GM21723 (cell line): ENCODE data around the gene TMUB1.

Experiments used
- ATAC-seq: cut with Tn5 transposase; IDR thresholded peaks from one replicate; pipeline ENCODE4 v1.9.1; 2021; ENCODE audit warnings: mild to moderate bottlenecking, moderate library complexity; ENCODE audit not compliant: unreplicated experiment

TMUB1 gene

DNA sequence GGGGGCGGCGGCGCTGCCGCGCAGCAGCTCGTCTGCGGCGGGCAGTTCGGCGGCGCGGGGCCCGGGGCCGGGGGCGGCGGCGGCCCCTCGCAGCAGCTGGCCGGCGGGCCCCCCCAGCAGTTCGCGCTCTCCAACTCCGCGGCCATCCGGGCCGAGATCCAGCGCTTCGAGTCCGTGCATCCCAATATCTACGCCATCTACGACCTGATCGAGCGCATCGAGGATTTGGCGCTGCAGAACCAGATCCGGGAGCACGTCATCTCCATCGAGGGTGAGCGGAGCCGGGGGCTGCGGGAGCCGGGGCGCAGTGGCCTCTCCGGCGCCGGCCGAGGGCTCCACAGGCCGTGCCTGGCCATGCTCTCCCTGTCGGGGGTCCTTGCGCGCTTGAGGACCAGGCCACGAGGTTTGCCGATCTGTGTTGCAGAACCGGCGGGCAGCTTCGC is 3.5 kb upstream of the TMUB1 start:
- no peak for ATAC-seq

DNA sequence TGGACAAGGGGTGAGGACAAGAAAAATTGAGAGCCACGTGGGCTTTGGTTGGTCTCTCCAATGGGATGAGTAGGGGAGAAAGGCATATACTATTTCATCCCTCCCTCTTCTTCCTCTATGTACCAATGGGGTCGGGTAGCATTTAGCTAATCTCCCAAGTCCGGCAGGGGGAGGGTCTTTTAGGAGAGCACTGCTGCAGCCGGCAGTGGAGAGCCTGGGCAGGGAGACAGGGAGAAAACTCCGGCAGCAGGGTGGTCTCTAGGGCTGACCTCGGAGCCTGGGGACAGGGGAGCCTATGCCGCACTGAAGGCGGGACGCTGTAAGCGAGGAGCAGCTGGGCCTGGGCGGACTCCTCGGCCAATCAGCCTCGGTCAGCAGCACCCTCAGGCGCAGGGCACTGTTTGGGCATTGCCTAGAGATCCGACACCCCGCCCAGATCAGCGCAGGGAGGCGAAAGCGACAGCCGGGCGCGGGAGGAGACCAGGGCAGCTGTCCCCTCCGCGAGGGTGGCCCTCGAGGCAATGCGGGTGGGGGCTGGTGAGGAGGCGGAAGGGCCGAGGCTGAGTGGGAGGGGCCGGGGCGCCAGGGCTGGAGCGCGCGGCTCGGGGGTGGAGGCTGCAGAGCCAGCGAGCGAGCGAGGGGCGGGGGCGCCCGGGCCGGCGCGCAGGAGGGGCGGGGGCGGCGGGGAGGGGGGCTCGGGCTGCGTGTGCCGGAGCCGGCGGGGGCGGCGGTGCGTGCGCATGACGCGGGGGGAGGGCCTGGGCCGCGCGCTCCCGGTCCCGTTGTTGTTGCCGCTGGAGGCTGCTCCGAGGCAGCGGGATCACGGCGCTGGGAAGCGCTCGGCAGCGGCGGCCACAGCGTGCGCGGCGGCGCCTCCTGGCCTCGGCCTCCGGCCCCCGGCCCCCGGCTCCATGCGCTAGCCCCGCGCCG is 2.7 kb upstream of the TMUB1 start, which contains the start of gene AGAP3:
Gene AGAP3, plus strand, starts transcription at position 785 of the 930 bp plus-strand sequence. CDS start 267 bp downstream, outside the sequence.
- ATAC-seq = peak; percentile 53

- ATAC-seq = no peak
Observed at GRCh38 chr7:151085329-151085690, 2.0 kb upstream of the TMUB1 start.

DNA sequence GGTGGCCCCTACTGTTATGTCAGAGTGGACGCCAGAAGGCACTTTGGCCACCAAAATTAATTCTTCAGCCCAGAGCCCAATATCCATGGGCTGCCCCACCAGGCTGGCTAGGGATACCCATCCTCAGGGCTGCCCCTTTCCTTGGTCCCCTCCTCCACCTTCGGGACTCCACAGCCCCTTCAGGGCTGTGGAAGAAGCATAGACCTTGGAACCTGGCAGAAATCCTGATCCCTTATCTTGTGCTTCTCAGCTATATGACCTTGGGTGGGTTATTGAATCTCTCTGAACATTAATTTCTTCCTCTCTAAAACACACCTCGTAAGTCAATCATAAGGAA is 499 bp upstream of the TMUB1 start:
- ATAC-seq = no peak

DNA sequence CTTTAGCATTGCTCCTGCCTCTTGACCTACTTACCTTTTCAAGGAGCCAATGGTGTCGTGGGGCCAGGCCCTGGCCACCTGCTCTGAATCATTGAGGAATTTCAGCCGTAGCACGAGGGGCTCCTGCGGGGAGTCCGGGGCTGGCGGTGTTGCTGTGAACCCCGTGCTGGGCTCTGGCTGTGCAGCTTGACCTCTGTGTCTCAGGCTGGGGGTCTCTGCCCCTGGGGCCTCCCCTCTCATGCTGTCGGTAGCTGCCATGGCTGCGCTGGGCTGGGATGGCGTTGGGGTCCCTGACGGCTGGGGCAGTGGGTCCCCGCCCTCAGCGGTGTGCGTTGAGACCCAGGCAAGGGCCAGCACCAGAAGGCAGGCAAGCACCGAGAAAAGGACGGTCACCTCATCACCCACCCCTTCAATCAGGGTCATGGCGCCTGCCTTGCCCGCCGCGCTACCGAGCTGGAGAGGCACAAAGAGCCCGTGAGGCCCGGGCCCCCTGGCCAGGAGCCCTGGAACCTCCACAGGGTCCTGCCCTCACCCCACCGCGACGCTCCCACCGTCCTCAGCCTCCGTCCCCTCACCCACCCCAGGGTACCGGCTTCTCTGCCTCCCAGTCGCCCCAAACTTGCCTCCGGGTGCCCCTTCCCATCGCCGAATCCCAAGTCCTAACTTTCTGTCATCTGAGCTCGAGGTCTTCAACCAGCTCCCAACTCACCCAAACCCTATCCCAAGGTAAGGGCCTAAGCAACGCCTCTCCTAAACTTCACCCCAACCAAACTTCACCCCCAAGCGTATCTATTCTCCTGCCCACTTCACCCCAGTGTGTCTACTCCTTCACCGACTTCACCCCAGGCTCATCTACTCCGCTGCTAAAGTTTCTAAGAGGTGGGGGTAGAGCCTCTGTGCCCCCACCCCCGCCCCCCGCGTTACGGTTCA is 887 bp downstream of the TMUB1 start:
- no peak for ATAC-seq

DNA sequence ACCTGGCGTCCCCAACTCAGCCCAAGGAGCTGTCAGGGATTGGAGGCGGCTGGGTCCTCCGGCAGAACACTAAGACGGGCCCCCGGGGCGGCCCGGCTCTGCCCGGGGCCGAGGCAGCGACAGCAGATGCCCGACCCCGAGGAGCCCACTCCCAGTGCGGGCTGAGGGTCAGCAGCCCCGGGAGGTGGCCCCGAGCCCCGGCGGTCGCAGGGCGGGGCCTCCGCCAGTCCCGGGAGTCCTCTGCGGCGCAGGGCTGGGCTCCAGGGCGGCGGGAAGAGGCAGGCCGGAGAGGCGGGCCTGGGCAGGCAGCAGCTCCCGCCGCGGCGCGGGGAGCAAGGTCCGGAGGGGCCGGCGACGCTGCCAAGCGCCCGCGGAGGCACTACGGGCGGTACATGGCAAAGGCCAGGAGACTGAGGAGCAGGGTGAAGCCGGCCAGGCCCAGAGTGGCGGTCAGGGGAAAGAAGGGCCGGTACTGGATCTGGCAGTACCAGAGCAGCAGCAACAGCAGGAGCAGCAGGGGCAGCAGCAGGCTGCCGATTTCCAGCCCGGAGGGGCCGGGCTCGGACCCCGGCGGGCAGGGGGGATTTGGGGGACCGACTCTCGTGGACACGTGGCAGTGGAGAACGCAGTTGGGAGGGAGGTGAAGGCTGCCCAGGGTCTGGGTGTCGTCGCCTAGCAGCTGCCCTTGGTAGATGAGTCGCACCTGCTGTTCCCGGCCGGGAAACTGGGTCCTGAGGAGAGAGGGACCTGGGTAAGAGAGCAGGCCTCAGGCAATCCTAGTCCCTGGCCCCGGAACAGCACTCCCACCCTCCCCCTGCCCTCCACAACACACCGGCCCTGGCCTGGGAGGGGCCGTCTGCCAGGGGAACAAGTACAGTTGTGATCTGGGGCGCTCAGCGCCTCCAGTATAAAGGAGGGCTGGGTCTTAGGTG is 1.9 kb downstream of the TMUB1 start:
- ATAC-seq = no peak

- peak; percentile 71 for ATAC-seq
Observed at GRCh38 chr7:151080522-151081169, 2.6 kb downstream of the TMUB1 start, which contains the start of gene FASTK. Gene FASTK, minus strand, starts transcription at chr7:151080809. Its CDS starts 43 bp downstream, at chr7:151080766.

DNA sequence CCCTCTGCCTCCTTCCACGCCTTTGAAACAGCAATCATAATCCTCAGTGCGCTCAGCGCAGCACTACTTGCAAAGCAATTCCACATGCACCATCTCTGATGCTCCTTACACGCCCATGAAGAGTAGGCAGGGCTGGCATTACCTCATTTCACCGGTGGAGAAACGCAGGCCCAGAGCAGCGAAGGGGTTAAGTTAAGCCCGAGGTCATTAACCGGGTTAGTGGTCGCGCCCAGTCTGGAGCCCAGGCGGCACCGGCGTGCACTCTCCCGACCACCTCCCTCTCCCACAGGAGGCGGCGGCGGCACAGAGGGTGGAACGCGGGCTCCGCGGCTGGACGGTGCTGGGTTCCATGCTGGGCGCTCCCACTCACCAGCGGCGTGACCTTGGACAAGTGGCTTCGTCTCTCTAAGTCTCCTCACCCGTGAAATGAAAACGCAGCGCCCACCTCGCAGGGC is 3.2 kb downstream of the TMUB1 start:
- ATAC-seq = peak; percentile 2

GRCh38 chr7:151079199-151079910 is 3.9 kb downstream of the TMUB1 start:
- ATAC-seq = no peak

GRCh38 chr7:151078233-151079040 is 4.9 kb downstream of the TMUB1 start:
- ATAC-seq = no peak

- ATAC-seq = no peak
Observed at GRCh38 chr7:151077705-151078232, 5.5 kb downstream of the TMUB1 start.

DNA sequence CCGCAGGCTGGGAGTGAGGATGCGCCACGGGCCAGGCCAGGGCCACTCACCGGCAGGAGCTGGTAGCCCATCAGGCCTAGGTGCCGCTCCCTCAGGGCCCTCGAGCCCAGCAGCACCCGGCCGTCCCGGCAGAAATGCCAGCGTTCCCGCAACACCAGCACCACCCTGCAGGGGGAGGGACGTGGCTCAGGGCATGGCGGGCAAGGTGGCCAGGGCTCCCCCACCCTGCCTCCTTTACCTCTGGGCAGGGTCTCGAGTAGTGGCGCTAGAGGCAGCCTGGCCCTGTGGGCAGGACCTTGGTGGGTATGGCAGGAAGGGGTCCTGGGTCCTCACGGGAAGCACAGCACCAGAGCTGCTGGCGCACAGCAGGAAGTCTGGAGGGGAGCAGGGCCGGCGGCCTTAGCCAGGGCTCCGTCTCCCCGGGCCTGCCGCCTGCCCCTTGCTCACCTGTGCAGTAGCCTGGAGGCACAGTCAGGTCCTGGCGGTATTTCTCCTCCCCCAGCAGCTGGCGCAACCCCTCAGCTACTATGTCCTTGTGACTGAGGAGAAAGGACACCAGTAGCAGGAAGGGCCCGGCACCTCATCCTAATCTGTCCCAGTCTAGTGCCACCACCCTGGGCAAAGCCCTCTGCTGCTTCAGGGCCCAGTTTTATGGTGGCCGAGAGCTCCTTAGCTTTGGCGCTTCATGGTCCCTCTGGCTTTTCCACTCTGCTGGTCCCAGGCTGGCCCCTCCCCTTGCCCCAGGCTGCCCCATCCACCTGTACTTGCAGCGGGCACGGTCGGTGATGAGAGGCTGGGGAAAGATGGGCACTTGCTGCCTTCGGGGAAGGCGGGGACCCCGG is 6.2 kb downstream of the TMUB1 start:
- ATAC-seq = no peak

- no peak for ATAC-seq
Observed at GRCh38 chr7:151075978-151076426, 7.3 kb downstream of the TMUB1 start.

DNA sequence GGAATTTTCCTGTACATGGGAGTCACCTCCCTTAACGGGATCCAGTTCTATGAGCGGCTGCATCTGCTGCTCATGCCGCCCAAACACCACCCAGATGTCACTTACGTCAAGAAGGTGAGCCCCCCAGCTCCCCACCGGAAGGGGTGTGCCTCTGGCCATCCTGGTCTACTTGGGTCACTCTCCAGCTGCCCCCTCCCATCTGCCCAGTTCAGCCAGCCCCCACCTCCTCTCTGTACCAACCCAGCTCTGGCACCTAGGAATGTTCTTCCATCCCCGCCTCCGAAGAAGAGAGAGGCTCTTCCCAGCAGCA is 7.7 kb downstream of the TMUB1 start:
- ATAC-seq = no peak

DNA sequence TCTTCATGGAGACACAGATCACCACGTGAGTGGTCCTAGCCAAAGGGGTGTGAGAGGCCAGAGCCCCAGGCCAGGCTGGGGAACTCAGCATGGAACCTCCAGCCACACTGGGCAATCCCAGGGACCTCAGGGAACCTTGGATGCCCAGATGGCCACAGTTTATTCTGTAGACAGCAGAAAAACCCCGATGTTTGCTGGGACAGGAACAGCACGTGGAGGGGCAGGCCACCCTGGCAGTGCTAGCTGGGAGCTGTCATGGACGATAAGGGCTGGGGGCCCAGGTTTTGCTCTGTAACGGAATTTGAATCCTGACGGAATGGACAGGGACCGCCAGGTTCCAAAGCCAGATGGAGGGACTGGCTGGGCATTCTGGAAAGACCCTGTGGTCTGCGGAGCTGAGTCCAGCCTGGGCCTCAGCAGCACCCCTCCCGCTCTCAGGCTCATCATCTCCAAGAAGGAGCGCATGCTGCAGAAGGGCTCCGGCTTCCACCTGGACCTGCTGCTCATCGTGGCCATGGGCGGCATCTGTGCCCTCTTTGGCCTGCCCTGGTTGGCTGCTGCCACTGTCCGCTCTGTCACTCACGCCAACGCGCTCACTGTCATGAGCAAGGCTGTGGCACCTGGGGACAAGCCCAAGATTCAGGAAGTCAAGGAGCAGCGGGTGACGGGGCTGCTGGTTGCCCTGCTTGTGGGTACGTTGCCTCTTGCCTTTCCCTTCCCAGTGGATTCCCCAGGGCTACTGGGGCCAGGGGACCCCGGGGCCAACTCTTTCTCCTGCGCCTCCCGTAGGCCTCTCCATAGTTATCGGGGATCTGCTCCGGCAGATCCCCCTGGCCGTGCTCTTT is 8.3 kb downstream of the TMUB1 start:
- no peak for ATAC-seq

- no peak for ATAC-seq
Observed at GRCh38 chr7:151073990-151074389, 9.3 kb downstream of the TMUB1 start.
